Ureter (tissue), 1 donor: ENCODE data around the gene SPTSSB. TPM values are rescaled to one million over a fixed set of nuclear protein-coding genes. Genes with fewer than 3 reads are reported as not detected.

Experiments used
- DNase-seq: peaks from one replicate; pipeline ENCODE4 v3.0.0-alpha.2; 2020; ENCODE audit warnings: low spot score
- total RNA-seq: library from RNA; stranded (reverse); gene quantifications from one replicate; pipeline ENCODE4 v1.2.4, GENCODE V29; 2023
- donor health status: DM: yes; HTN: yes; CAD: no.

SPTSSB gene
- total RNA-seq, 1 donor from 2014 or later: 242 TPM

DNA sequence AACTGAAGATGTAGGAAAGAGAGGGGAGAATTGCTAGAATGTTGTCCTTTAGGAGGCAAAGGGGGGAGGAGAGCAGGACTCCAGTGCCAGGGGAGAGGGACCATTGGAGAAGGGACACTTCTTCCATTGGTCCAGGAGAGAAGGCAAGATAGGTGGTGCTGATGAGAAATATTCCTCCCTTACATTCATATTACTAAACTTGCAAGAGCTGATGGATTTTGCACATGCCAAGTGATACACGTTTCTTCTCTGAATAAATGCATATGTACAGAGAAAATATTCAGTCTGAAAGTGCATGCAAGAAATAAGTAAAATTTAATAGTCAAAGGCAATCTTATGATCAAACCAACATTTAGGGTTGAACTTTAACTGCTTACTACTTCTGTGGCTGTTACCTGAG is 21.5 kb upstream of the SPTSSB start:
- DNase-seq: no peak

DNA sequence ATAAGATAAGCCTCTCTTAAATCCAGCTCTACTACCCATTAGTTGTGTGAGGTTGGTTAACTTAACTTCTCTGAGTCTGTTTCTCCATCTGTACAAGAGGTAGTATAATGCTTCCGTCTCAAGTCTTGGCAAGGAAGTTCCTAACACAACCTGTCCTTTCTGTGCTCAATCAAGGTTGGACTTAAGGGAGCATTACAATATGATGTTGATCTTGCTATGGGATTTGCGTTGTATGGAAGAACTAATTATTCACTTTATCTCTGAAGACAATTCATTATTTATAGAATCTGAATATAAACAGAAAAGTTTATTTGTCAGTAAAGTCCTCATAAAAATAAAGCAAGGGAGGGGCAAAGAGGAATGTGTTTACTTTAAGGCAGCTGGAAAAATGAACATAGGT is 18.9 kb upstream of the SPTSSB start:
- no peak for DNase-seq

DNA sequence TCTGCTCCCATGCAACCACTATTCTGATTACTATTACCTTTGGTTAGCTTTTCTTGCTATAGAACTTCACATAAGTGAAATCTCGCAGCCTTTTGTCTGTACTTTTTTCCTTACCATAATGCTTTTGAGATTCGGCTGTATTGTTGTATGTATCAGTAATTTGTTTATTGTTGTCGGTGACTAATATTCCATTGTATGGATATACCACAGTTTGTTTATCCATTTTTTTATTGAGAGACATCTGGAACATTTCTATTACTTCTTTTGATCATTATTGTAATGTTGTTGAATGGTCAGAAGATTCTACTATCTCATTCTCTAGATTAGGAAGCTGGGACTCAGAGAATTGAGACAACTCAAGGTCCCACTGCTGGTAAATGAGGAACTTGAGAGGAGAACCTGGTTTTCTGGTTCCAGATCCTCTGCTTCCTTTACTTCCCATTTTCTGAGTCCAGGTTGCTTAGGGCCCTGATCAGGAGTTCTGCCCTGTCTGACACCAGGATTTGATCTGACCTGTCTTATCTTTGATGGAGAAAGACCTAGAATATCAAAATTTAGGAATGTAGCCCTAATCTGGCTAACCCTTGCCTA is 18.2 kb upstream of the SPTSSB start:
- no peak for DNase-seq

DNA sequence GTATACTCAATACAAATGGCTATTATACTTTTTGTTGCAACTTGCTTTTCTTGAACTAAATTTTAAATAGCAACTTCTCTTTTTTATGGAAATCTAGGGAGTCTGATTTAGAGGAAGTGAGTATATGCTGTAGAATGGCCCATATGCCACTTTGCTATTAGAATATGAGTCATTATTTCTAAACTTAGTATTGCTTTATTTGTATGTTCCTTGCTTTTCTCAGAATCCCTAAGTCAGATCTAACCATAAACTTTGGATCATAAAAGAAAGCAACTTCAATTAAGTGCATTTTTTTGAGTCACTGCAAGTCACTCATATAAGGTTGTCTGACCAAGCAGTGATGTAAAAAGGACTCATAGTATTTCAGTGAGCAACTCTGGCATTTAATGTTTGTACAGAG is 17.5 kb upstream of the SPTSSB start:
- no peak for DNase-seq

DNA sequence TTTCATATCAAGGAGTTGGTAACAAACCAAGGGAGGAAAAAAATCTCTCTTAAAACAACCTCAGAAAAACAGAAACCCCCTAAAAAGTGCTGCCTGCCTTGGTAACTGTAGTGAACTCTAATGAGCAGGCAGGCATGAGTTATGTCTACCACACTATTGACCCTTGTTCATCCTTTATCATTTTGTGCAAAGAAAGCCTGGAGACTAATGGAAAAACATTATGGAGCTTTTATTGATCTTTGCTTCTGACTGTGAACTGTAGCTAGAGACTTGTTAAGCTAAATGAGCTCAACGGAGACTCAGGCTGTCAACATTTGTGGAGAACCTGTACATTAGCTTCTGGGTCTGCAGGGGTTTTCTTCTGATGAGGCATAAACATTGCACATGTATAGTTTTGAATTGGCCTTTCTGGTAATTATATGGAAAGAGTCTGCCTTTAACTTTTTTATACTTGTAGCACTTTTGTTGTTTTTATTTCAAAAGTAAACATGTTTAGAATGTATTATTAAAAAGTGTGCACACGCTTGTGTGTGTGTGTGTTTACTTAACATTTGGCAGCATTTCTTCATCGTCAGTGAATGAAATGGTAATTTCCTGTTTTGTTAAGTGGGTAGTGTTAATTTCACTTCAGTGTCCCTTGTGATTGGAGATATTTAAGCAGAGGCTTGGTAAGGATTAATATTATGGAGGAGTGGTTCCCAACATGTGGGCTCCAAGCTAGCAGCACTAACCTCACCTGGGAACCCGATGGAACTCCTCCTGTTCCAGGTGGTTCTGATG is 15.9 kb upstream of the SPTSSB start:
- DNase-seq: no peak

DNA sequence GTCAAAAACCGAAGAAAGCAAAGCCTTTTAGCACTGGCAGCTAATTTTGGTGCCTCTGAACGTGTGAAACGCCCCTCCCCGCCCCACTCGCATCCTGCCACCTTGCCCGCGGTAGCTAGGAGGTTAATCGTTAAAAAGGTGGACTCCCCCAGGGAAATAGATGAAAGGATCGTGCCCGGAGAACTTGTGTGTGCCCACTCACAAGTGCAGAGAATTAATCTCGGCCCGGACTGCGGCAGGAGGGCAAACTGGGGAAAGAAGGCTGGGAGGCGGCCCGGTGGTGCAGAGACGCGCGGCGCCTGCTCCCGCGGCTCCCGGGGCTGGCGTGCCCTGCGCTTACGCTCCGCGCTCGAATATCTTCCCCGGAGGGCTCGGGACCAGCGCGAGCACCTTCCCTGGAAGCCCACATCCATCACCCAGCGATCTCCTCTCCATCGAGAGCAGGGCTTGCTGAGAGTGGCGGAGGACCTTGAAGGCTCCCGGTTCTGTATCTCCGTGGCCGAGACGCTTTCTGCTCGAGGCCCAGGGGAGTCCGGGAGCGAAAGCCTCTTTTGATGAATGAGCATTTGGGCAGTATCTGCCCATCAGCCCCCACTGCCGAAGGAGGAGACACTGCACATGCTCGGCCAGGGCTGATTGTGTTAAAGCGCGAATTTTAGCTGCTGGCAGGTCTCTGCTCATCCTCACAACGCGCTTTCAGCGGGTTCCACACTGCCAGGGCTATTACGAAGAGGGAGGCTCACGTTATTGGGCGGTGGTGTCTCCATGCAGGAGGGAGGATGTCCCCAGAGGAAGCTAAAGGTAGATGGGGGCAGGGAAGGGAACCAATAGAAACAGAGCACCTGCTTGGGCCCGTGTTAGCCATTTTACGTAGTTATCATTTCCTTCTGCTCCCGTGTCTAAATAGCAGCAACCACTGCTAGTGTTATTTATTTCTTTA is 1.3 kb upstream of the SPTSSB start:
- peak; percentile 47 for DNase-seq

DNA sequence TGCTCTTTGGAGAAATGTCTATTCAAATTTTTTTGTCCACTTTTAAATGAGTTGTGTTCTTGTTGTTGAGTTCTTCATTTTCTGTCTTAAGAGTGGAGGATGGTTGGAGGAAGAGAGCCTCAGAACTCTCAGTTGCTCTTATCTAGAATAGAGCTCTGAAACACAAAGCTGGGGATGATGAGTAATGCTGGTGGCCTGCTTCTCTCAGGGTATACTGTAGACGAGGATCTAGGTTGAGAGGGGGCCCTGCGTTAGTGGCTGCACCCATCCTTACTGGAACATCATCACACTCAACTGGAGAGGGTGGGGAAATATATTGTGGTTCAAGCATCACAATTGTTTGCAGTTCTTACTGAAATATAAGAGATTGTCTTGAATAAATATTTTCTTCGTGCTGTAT is 1.8 kb downstream of the SPTSSB start:
- no peak for DNase-seq

DNA sequence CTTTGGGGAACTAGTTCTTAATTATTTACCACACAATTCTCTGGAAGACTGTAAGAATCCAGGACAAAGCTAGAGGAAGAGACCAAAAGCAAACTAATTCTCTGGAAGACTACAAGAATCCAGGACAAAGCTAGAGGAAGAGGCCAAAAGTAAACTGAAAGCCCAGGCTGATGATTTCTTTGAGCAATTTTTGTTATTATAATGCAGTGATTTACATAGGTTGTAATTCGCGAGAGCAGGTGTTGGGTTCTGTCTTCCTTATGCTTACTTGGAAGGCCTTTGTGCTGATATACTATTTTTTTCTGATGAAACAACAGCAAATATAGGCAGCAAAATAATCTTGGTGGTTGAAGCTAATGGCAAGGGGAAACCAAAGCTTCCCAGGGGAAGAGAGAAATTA is 5.2 kb downstream of the SPTSSB start:
- DNase-seq: no peak

DNA sequence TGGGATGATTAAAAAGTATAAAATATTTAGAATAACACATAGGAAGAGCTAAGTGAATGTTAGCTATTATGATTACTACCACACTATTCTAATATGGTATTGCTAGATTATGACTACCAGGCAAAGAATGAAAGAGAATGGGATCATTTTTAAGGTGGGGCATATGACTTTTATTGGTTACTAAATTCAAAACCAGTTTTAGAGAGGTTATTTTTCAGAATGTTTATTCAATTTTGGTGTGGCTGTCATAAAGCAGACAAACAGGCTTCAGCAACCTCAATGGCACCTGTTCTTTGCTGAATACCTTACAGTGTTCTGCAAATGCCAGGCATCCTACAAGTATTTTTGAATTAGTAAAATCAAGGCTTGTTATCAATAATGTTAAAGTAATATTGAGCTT is 12.8 kb downstream of the SPTSSB start:
- DNase-seq: no peak

DNA sequence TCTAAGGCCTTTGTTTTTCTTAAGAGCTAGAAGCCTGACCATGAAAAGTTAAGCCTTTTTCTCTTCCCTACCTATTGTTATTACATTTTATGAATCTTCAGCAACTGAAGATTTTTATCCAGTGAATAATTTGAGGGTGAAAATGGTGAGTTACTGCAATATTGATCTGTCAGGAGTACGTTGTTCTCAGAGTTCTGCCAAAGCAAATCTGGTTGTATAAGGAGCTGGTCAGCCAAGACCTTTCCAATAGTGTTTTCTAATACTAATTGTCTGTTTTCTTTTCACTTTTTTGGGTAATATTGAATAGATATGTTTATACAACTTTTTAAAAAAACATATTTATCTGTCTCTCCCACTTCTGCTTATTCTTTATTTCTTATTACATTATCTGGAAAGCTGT is 15.0 kb downstream of the SPTSSB start:
- no peak for DNase-seq

DNA sequence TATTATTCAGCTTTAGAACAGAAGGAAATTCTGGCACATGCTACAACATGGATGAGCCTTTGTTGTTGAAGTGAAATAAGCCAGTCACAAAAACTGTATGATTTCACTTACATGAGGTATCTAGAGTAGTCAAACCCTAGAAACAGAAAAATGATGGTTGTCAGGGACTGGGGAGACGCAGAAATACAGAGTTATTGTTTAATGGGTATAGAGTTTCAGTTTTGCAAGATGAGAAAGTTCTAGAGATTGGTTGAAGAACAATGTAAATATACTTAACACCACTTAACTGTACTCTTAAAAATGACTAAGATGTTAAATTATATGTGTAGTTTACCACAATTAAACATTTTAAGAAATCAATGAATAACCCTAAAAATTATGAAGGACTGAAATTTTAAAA is 15.8 kb downstream of the SPTSSB start:
- DNase-seq: no peak

DNA sequence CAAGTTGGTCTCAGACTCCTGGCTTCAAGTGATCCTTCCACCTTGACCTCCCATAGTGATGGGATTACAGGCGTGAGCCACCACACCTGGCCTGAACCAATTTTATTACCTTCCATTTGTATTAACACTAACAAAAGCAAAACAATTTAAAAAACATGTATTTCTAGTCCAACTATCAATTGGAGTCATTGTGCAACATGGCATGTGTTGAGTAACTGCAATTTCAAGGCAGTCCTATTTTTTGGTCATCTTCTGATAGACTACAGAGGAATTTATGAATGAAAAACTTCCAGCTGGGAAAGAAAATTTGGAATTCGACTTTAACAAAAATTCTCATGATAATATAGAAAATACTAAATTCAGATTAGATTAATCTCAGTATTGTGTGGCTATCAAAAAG is 16.8 kb downstream of the SPTSSB start:
- no peak for DNase-seq

DNA sequence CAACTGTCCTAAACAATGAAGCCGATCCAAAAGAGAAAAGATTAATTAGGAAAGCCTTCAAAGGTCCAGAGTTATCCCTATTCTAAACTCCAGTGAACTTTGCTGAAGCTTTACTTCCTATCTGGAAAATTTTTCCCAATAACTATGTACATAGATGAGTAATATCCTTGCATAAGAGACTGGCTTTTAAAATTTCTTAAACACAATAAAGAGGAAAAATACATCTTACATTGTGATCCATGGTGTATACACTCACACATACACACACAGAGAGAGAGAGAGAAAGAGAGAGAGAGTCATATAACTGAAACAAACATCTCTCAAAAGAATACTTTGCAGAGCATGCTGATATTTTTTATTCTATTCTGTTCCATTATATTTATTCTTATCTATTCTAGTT is 20.0 kb downstream of the SPTSSB start:
- DNase-seq: no peak

DNA sequence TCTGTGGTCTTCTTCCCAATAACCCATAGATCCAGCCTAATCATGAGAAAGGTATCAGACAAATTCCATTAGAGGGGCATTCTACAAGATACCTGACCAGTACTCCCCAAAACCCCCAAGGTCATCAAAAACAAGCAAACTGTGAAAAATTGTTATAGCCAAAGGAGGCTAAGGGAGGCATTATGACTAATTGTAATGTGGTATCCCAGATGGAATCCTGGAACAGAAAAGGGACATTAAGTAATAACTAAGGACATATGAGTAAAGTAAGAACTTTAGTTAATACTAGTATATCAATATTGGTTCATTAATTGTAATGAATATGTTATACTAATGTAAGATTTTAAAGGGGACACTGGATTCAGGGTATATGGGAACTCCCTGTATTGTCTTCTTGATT is 20.4 kb downstream of the SPTSSB start:
- no peak for DNase-seq

DNA sequence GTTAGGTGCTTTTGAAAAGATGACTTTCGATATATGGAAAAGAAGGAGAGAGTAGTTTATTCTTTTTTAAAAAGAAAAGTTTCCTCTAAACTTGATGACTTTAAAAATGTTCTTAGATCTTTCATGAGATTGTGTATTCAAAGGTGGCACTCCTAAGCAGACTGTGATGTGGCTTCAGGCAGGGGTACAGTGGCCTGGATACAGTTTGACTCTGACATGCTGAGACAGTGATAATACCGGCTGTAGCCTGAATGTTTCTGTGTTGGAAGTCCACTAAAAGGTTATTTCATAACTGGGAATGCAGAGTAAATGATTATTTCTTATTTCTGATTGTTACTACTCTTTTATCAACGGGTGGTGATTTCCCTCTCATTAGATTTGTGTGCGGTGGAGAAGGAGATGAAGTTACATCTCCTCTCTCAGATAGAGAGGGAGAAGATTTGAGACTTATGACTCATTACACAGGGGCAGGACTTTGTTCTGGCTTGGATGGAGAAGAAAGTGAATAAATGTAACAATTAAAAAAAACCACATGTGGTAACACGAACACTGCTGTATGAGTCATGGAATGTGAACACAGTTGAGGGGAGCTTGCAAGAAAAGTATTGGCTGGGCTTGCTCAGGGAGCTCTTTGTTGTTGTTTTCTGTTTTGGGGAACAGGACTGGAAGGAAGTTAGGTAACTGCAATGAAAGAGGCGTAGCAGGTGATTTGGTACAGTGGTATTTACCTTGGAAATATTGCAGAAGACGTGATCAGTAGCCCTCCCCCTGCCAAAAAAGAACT is 21.6 kb downstream of the SPTSSB start:
- peak; percentile 51 for DNase-seq

DNA sequence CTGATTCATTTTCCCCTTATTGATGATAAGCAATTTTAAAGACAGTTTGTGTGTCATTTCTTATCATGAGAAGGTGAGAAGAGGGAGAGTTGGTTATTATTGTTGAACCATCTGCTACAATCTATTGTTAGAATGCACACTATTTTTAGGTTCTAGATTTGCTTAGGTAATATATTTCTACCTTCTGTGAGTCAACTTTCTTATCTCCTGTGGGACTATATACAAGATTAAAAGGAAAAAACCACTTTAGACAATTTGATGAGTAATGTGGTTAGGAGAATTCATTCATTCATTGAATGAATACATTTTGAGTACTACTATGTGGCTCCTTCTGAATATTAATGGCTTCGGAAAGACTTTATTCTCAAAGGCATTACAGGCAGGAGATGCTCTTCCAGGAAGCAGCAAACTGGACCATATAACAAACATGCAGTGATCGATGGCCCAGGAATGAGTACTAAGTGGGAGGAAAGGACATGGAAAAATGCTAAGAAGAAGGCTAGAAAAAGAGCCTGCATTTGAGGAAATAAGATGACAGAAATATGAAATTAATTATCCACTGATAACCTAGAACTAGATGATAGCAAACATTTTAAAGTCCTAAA is 22.4 kb downstream of the SPTSSB start:
- no peak for DNase-seq

DNA sequence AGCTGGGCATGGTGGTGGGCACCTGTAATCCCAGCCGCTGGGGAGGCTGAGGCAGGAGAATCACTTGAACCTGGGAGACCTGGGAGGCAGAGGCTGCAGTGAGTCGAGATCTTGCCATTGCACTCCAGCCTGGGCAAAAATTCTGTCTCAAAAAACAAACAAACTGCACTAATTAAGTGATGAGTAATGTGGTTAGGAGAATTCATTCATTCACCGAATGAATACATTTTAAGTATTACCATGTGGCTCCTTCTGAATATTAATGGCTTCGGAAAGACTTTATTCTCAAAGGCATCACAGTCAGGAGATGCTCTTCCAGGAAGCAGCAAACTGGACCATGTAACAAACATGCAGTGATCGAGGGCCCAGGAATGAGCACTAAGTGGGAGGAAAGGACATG is 23.6 kb downstream of the SPTSSB start:
- no peak for DNase-seq

DNA sequence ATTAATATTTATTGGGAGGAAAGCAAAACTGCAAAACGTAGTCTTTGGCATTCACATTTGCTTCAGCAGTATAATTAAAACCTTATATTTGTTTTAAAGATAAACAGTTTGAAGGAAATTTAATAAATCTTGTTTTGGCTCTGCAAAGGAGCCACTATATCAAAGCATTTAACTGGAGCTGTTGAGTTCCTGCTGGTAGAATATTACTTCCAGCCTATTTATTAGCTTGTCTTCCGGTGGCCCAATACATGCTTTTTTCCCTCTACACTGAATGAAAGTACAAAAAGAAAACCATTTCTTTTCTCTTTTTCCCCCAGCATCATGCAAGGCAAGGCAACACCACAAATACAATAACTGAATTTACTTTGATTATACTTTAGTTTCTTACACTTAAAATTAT is 26.3 kb downstream of the SPTSSB start:
- no peak for DNase-seq

DNA sequence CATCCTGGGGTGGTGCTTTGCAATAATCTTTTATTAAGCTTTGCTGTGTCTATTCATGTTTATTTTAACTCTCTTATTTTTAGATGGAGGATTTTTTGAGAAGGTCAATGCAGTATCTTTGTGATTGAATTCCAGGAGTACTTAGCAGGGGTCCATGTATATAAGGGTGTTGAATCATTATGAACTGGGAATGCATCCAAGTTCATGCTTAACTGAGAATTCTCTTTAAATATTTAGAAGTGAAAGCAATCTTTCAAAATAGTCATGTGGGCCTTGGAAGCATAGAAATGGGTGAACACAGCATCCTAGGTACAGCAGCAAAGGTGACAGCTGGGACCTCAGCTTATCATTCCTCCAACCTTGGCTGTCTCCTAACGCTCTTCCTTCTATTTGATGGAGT is 27.3 kb downstream of the SPTSSB start:
- no peak for DNase-seq

DNA sequence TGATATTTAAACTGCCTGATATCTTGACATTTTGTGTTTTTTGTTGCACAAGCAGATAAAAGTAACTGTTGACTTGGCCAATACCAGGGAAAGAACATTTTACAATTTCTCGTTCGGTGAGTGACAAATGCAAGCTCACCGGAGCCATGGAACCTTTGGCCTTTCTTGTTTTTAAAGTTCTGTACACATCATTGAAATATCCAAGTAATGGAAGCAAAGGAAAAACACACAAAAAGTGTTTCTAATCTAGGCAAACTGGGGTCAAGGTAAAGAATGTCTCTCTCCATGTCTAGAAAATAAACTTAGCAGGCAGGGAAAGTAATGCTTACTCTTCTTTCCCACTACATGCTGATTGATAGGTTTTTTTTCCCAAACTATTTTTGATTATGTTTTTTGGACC is 27.8 kb downstream of the SPTSSB start:
- no peak for DNase-seq

DNA sequence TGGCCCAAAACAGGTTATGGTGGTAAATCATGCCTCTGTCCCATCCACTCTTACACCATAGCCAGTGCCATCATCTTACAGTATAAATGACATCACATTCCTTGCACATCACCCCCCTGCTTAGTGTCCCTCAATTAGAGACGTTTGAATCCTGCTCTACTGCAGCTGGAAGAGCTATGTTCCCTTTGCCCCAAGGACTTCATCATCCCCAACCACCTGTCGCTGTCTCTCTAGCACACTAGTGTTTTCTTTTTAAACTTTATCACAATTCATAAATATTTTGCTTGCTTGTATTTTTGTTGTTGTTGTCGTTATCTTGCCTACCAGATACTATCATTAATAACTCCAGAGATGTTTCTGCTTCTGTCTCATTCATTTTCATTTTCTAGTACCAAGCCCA is 28.7 kb downstream of the SPTSSB start:
- DNase-seq: no peak
